GM18505 (cell line): ENCODE measurements around the gene SDC1.

ENCODE experiments used
- ATAC-seq: cut with Tn5 transposase; IDR thresholded peaks from one replicate; pipeline ENCODE4 v1.9.1; 2021; ENCODE audit not compliant: unreplicated experiment
- POLR2A ChIP-seq: IDR thresholded peaks from 4 replicates; pipeline ENCODE4 v1.6.1; 2011; ENCODE audit warnings: borderline replicate concordance; ENCODE audit not compliant: insufficient read depth, insufficient read length; ENCODE audit errors: extremely low read depth

Gene SDC1

DNA sequence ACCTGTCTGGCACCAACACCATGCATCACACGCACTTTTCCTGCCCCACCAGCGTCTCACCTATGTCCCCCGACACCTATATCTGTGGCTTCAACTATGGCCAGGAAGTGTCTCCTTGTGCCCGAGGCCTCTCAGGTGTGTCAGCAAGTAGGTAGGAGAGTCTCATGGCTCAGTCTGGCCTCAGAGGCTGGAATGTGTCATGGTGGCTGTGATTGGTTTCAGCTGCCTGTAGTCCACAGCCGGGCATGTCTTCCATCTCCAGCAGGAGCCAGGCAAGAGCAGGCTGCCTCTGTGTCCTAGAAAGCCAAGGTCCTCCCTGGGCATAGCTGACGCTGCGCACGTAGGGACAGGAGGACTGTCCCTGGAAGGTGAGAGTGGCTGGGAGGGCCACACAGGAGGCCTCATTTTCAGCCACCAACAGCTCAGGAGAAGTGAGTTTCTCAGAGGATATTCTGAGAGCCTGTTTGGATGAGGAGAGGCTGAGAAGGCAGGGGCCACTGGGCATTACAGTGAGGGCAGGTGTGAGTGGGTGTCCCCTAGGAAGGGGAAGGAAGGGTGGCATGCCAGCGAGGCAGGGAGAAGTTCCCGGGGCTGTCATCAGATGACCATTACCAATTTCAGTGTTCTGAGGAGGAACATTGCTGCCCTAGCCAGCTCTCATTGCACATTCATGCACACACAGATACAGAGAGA is 47.2 kb downstream of the SDC1 start:
- ATAC-seq: no peak
- TF ChIP-seq POLR2A: no peak

GRCh38 chr2:20176760-20177159 is 48.2 kb downstream of the SDC1 start:
- no peak for ATAC-seq

GRCh38 chr2:20175931-20176330 is 49.0 kb downstream of the SDC1 start:
- ATAC-seq: no peak
- no peak for TF ChIP-seq POLR2A

More at GRCh38 chr2:20176760-20177159, 48.2 kb downstream of the SDC1 start:
- no peak for TF ChIP-seq POLR2A

- no peak for TF ChIP-seq POLR2A
- ATAC-seq: no peak
Measured at GRCh38 chr2:20175267-20175666, 49.7 kb downstream of the SDC1 start.

GRCh38 chr2:20174410-20174809 is 50.5 kb downstream of the SDC1 start:
- no peak for ATAC-seq
- TF ChIP-seq POLR2A: no peak

DNA sequence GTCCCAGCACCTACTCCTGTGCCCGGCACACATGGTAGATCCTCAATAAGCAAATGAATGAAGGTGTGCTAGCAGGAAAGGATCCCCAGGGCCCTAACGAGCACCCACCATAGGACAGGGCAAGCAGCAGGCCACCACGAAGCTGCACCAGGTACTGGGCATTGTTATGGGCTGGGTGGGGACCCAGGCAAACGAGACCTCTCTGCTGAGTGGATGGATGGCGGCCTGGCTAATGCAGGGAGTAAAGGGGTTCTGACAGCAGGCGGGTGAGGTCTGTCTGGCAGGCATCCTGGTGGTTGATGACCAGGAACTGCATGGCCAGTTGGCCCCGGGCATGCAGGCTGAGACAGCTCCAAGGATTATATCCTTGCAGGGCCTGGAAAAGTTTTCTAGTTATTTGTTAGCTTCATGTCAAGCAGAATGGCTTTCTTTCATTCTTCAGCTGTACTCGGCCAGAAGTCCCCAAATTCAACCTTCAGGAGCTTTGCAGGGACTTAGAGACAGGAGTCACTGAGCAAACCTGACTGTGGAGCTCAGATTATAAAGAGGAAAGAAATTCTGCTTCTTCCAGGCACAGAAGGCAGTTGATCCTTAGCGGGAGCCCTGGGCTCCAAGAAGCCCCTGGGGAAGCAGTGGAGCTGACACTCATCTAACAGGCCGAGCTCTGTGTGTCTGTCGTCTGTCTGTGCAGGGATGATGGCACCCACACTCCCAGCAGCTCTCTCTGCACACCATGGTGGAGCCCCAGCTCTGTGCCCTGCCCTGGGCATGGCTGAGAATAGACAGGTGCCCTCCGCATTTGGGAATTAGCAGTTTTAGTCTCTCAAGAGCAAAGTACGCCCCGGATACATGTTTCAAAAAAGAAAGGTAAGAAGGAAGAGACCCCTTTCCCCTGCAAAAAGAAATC is 51.2 kb downstream of the SDC1 start:
- ATAC-seq: no peak
- no peak for TF ChIP-seq POLR2A

- no peak for TF ChIP-seq POLR2A
- no peak for ATAC-seq
Measured at GRCh38 chr2:20173064-20173463, 51.9 kb downstream of the SDC1 start.

DNA sequence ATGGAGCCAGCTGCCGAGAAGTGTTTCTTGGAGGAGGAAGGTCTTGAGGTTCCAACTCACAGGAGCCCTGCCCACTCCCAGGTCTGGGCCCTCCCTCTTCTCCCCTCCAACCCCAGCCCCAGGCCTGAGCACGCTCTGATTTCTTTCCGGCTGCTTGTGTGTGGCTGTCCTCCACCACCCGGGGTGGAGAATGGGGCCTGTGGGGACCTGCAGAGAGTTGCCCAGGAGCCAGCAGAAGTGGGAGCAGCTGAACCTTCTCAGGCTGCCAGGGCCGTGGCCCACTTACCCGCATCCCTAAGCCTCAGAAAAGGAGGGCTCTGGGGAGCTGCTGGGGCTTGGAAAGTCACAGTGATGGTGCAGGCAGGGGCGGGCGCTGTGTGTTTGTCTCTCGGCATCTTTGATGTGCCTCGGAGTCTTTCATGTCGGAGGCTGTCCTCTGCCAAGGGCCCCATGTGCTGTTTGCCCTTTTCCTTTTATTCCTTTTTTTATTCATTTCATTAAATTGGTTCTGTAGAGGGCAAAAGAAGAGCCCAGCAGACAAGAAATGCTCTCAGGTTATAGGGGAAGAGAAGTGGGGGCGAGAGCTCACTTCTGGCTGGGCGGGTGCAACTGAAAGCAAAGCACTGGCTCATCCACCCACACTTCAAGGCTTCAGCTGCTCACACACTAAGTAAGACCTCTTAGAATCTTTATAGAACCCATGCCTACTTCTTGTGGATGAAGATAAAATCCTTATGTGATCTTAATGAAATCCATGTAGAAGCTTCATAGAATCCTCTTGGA is 52.5 kb downstream of the SDC1 start:
- no peak for TF ChIP-seq POLR2A
- no peak for ATAC-seq

DNA sequence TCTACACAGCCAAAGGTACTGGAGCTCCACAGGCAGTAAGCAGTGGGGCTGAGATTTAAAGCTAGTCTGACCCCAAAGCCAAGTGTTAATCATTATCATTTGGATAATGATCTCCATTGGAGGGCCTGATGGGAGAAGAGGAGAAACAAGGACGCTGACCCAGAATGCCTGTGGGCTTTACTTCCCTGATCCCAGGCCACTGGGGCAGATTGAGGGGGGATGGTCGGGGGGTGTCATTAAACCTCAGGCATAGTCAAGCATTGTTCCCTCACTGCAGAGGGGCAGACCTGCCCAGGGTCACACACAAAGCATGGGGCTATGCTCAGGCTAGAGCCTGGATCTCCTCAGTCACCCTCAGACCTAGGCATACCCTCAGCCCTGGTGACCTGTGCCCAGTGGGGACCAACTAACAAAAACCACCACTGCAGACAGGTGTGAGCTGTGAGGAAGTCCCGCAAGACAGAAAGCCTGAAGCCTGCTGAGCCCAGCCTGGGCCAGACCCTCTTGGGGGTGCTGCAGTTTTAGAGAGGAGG is 53.4 kb downstream of the SDC1 start:
- ATAC-seq: no peak
- TF ChIP-seq POLR2A: no peak

- no peak for TF ChIP-seq POLR2A
- no peak for ATAC-seq
Measured at GRCh38 chr2:20170704-20171250, 54.2 kb downstream of the SDC1 start.

DNA sequence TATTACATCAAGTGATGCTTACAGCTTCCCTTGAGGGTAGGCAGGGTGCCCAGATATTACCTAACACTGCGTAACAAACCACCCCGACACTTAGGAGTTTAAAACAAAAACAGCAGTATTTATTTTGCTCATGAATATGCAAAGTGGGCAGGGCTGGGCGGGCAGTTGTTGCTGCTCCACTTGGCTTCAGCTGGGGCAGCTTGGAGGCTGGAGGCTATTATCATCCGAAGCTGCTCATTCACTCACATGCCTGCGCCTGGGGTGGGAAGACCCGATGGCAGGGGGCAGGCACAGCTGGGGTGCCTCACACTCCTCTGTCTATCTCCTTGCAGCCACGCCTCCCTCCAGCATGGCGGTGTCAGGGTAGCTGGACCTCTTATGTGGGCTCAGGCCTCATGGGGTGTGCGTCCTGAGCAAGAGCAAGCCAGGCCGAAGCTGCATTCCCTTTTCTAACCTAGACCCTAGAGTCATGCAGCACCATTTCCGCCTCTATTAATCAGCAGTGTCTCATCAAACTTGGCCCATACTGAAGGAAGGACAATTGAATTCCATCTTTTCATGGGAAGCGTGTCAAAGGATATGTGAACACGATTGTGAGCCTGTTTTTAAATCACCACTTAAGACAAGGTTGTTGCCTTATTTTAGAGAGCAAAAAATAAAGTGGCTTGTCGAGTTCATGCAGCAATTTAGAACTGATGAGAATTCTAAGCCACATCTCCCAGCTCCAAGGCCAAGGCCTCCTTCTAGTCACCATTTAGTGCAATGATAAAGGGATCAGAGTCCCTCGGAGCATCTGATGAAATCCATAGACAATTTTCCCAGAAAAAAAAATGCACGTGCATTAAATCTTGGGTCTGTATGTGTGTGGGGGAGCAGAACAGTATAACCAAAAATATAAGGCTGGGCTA is 54.9 kb downstream of the SDC1 start:
- no peak for TF ChIP-seq POLR2A
- no peak for ATAC-seq

DNA sequence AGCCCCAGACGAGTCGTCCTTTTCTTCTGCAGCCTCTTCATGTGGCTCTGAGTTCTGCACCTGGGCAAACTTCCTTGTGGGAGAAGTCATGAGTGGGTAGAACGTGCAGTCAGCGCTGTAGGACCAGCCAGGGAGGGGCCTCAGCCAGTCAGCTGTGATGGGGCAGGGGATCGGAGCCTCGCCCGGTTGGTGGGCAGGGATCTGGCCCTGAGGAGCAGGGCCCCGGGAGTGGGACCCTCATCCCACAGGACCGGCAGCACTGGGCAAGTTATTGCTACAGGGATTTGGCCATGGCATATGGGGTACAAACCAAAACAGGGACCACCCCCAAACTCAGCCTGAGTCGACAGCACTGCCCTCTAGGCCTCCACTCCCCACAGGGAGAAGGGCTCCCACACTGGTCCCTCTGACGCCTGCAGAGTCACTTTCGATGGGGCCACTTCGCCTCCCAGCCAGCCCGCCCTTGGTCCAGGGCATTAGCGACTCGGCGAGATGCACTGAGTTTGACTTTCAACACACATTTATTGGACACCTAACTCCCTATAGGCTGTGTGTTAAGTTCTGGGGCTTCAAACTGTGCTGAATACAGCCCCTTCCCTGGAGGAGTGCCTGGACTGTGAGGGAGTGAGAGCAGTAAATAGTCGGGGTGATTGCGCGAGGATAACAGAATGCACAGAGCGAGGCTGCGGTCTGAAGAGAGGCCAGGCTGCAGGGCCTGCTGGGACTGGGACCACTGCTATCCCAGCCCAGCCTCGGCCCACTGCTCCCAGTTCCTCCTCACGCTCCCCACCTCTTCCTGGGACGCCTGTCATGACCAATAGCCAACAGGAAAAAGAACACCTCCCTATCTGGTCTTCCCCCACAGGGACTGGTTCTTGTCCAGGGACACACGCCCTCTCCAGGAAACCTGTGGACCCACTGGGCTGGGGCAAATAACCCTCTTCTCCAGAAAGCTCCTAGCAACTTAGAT is 55.9 kb downstream of the SDC1 start:
- ATAC-seq: no peak
- no peak for TF ChIP-seq POLR2A
